CD4-positive, alpha-beta T cell treated with Interleukin-15 for 4 hours (primary cell): Measurements from ENCODE around the gene PUS7.
"Not testable (repeated sequence)": the region's sequence is repeated elsewhere in the genome, so short reads cannot be mapped to it uniquely, and the experiment has no call there.

Experiments used
- DNase-seq: peaks from one replicate; pipeline ENCODE4 v3.0.0-alpha.2; 2020; ENCODE audit warnings: low spot score

PUS7 gene

GRCh38 chr7:105497016-105497415 is 25.1 kb downstream of the PUS7 start:
- no peak for DNase-seq

GRCh38 chr7:105496521-105496920 is 25.6 kb downstream of the PUS7 start:
- DNase-seq: no peak

- DNase-seq: no peak
These were observed 28.2 kb downstream of the PUS7 start for GRCh38 chr7:105493923-105494315.

- no peak for DNase-seq
These were observed 28.7 kb downstream of the PUS7 start for GRCh38 chr7:105493196-105493922.

GRCh38 chr7:105489409-105489808 is 32.7 kb downstream of the PUS7 start:
- no peak for DNase-seq

- DNase-seq: peak; percentile 27
These were observed 34.2 kb downstream of the PUS7 start for GRCh38 chr7:105487579-105488571.

- no peak for DNase-seq
These were observed 41.1 kb downstream of the PUS7 start for GRCh38 chr7:105480931-105481330.

- no peak for DNase-seq
These were observed 43.5 kb downstream of the PUS7 start for GRCh38 chr7:105478606-105479005.

- DNase-seq: no peak
These were observed 44.2 kb downstream of the PUS7 start for GRCh38 chr7:105477908-105478307.

GRCh38 chr7:105474045-105474444 is 48.0 kb downstream of the PUS7 start:
- DNase-seq: no peak

- no peak for DNase-seq
These were observed 48.9 kb downstream of the PUS7 start for GRCh38 chr7:105473163-105473562.

GRCh38 chr7:105470846-105471245 is 51.2 kb downstream of the PUS7 start:
- DNase-seq: no peak

- no peak for DNase-seq
These were observed 52.0 kb downstream of the PUS7 start for GRCh38 chr7:105470090-105470489.

GRCh38 chr7:105462765-105463420 is 59.2 kb downstream of the PUS7 start:
- no peak for DNase-seq

- DNase-seq: no peak
These were observed 60.6 kb downstream of the PUS7 start for GRCh38 chr7:105461518-105461917.

- DNase-seq: no peak
These were observed 64.3 kb downstream of the PUS7 start for GRCh38 chr7:105457619-105458225.

GRCh38 chr7:105454921-105455320 is 67.2 kb downstream of the PUS7 start:
- DNase-seq: no peak

GRCh38 chr7:105454095-105454747 is 67.8 kb downstream of the PUS7 start:
- no peak for DNase-seq

- no peak for DNase-seq
These were observed 70.0 kb downstream of the PUS7 start for GRCh38 chr7:105452085-105452484.

GRCh38 chr7:105450870-105451269 is 71.2 kb downstream of the PUS7 start:
- not testable (repeated sequence) for DNase-seq

GRCh38 chr7:105450177-105450861 is 71.8 kb downstream of the PUS7 start:
- DNase-seq: no peak
